RCC 7860 (cell line): ENCODE measurements around the gene NT5DC2.
"Not testable (repeated sequence)": the region's sequence is repeated elsewhere in the genome, so short reads cannot be mapped to it uniquely, and the experiment has no call there.

ENCODE experiments used
- DNase-seq: peaks from one replicate; pipeline ENCODE4 v3.0.0-alpha.2; 2015; ENCODE audit warnings: low spot score
- FAIRE-seq: peaks from 2 replicates; lab custom pipeline; 2012; peaks lifted over from hg19 to GRCh38; lab: Jason Lieb, UNC

Gene NT5DC2

DNA sequence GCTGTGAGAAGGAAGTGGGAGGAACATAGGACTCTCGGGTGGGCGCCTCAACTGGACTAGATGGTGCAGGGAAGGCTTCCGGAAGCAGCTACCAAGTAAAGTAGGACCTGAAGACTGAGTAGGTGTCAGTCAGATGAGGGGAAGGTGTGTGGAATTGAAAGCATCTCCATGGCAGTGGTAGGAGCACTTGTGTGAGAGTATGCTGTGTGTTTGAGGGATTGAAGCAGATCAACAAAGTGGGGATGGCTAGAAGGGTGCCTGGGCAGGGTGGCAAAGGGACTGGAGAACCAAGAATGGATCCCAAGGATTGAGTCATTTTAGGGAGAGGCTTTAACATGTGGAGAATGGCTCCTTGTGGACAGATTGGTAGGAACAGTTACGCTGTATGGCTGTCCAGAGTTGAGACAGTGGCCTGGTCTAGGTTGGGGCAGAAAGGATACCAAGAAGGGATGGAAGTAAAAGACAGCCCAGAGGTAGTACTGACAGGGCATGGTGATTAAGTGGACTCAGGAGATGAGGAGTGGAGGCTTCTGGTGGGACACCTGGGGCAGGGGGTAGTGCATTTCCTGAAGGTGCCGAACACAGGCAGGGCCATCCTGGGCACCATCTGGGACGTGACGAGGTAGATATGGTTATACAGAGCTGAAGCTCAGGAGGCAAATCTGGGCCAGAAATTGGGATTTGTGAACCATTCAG lies 4.2 kb upstream of the NT5DC2 start:
- no peak for DNase-seq
- FAIRE-seq = no peak

DNA sequence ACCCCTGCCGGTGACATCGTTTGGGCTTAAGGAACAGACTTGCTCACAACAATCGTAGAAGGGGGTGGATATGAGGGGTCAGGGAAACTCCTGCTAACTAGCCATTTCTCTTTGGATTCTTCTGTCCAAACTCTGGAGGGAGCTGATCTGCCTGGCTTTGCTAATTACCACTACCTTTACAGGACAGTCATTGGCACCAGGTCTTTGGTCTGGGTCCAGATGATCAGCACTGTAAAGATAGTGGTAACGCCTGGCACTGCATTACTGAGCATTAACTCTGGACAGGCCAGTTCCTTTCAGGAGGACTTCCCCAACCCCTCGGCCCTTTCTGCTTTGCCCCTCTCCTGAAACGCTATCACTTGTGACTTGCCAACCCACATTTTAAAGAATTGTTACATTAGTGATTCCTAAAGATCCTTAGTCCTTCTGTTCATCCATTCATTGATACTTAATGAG lies 3.5 kb upstream of the NT5DC2 start:
- no peak for FAIRE-seq

DNA sequence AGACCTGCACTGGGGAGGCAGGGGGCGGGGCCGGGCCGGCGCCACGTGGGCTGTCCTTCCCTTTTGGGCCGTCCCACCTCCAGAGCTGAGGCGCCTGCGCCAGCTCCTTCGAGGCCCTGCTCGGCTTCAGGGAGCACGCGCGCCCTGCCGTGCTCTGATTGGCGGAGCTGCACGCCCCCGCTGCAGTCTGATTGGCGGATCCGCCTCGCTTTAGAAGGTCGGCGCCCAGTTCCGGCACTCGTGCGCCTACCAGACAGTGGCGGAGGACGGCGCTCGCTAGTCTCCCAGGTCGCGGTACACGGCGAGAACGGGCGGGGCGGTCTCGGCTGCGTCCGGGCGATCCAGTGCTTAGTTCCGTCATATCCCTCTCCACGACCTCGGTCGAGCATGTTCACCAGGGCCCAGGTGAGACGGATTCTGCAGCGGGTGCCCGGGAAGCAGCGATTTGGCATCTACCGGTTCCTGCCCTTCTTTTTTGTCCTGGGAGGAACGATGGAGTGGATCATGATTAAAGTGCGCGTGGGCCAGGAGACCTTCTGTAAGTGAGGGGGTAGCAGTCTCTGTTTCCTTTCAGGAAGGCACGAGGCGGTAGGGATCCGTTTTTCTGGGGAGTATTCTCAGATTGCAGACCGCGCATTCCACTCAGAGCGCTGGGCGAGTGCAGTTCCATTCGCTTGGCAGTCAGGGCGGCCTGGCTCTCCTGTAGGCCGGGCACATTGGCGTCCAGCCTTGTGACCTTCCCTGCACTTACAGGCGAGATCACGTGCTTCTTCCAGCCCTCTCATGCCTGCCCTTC lies 2.9 kb upstream of the NT5DC2 start, which contains the start of gene UQCC5:
Gene UQCC5, plus strand, starts transcription at position 237 of the 796 bp plus-strand sequence. Its CDS starts 151 bp downstream, at position 388.
- FAIRE-seq (peak; percentile 81), DNase-seq (peak; percentile 93)

More for the DNA sequence above, 3.5 kb upstream of the NT5DC2 start:
- no peak for DNase-seq

GRCh38 chr3:52536112-52536368 lies 2.4 kb upstream of the NT5DC2 start:
- no peak for DNase-seq
- FAIRE-seq = no peak

DNA sequence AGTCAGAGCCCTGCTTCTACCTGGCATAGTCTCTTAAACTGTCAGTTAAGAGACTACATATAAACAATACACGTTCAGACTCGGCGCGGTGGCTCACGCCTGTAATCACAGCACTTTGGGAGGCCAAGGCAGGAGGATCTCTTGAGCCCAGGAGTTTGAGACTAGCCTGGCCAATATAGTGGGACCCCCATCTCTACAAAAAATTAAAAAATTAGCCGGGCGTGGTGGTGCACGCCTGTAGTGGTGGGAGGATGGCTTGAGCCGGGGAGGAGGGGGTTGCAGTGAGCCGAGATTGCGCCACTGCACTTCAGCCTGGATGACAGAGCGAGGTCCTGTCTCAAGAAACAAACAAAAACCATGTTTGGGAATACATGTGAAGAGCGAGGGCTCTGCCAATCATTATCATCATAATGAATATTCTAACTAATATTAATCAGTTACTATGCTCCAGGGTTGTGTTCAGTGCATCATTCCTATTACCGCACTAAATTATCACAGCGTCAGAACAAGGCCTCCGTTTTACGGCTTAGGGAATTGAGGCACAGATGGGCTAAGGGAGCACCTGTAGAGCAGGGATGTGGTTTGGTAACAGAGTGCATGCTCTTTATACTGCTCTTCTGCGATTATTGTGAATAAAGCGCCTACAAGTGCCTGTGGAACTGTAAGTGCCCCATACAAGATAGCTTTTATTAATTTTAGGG lies 1.9 kb upstream of the NT5DC2 start:
- DNase-seq = no peak
- no peak for FAIRE-seq

GRCh38 chr3:52534281-52535183 lies 875 bp upstream of the NT5DC2 start:
- FAIRE-seq (no peak), DNase-seq (no peak)

- no peak for FAIRE-seq
- no peak for DNase-seq
Observed at GRCh38 chr3:52532838-52533622, 627 bp downstream of the NT5DC2 start.

DNA sequence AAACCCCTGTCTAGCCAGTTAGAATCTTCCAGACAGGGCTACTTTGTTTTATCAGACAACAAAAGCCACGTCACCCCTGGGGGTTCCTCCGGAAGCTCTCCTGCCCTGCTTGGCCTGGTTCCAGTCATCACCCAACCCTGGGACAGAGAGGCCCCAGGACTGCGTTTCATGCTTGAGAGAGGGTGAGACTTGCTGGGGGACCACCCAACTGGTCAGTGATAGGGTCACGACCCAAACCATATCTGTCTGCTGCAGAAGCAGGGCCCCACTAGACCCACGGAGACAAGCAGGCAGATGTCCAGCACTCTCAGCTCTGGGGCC lies 1.2 kb downstream of the NT5DC2 start:
- no peak for FAIRE-seq
- peak; percentile 39 for DNase-seq

GRCh38 chr3:52531860-52532516 lies 1.7 kb downstream of the NT5DC2 start:
- FAIRE-seq (no peak), DNase-seq (no peak)

GRCh38 chr3:52530918-52531826 lies 2.5 kb downstream of the NT5DC2 start:
- FAIRE-seq (no peak), DNase-seq (no peak)

DNA sequence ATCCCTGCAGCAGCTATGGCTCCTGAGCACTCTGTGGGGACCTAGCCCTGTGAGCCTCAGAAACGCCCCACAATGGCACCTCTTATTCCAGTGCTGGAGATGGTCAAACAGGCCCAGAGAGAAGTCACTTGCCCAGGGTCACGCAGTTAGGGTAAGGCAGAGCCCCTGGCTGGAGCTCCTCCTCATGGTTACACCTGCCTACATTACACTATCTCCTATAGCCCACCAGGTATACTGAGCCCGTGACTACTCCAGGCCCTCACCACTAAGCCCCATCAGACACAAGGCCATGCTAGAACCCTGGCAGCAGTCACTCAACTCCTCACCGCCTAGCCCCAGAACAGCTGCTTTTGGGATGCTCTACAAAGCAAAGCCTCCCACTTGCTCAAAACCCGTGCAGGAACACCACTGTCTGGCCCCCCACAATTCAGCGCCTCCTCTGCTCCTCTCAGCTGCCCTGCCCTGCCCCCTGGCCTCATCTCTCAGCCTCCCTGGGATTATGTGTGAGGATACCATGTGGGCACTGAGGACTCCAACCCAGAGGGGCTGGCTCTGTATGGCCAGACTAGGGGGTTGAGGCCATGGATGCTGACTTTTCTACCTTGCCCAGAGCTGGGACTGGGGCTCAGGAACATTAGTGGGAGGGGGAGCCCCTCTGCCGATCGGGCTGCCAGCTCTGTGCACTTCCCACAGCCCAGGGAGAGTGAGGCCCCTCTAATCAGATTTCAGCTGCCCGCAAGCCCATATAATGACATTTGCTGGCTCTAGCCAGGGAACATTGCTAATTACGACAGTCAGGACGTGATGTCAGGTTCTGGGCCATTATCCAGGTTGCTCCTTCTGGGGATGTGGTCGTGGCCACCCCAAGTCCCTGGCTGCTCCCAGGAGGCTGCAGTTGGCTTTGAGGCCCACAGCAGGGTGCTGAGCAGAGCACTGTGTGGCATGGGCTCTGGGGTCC lies 4.0 kb downstream of the NT5DC2 start:
- DNase-seq (no peak), FAIRE-seq (no peak)

DNA sequence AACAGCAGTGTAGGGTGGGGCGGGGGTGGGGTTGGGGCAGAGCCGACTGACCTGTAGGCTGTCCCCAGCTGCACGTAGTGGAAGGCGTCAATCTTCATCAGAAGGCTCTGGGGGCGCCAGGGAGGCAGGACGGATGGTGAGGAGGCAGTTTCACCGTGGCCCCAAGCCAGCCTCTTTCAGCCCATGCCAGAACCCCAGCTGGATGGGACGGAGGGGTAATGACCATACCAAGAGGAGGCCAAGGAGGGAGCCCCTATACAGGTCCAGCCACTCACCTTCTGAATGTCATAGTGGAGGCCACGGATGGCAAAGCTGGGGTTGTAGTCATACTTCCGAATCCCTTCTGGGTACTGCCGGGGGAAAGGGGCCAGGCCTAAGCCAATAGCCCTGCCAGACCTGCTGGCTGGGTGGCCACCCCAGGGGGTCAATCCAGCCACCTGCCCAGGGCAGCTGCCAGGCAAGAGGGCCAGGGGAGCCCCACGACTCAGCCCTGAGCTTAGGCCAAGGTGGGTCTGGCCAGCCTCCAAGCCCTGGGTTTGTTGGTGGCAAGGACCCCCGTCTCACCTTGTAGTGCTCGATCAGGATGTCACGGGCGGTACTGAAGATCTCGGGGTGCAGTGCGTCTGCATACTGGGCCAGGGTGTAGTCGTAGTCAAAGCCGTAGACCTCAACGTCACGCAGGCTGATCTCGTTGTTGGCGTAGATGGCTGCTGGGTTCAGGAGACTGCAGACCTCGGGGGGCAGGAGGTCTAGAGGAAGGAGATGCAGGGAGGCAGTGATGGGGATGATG lies 4.9 kb downstream of the NT5DC2 start:
- FAIRE-seq = no peak
- no peak for DNase-seq

DNA sequence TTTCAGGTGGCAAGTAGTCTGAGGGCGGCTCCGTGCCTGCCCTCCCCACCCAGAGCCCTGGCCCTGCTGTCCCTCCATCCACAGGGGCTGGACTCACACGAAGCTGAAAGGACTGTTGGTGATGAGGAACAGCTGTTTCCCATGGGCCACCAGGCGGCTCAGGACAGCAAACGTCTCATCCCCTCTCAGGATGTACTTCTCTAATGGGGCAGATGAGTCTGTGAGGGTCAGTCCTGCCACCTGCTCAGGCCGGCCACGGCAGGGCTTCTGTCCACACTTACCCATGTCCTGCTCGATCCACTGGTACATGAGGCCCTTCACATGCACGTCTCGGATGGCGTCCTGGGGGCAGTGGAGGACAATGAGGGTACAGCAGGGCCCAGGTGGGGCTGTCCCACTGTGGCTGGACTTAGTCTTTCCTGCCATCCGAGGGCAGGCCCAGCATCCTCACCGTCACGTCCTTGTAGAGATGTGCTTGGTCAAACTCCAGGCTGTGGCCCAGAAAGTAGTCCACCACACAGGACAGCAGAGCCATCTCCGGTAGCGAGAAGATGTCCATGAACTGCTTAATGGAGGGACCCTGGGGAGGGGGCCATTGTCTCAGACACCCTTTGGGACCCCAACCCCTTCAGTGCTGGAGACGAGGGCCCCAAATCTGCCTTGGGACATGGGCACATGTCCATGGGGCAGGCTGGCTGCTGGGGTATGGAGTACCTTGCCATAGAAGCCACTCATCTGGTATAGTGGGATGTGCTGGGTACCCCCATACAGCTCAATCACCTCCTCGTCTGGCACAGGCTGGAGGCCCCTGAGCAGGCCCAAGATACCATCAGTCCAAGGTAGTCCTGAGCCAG lies 5.7 kb downstream of the NT5DC2 start:
- DNase-seq = no peak

GRCh38 chr3:52527039-52527731 lies 6.5 kb downstream of the NT5DC2 start:
- DNase-seq = no peak
- no peak for FAIRE-seq

More for the DNA sequence above, 5.7 kb downstream of the NT5DC2 start:
- FAIRE-seq = no peak

DNA sequence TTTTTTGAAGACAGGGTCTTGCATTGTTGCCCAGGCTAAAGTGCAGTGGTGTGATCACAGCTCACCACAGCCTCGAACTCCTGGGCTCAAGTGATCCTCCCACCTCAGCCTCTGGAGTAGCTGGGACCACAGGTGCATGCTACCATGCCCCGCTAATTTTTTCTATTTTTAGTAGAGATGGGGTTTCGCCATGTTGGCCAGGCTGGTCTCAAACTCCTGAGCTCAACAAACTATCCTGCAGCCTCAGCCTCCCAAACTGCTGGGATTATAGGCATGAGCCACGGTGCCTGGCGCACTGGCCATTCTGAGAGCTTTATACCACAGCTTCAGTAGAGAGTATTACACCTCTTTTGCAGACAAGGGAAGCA lies 7.0 kb downstream of the NT5DC2 start:
- not testable (repeated sequence) for DNase-seq, FAIRE-seq
